ENCODE measurements around the gene TRAPPC2.

GRCh38 chrX:13774696-13775095, 40.3 kb upstream of the TRAPPC2 start:
- TF ChIP-seq EZH2 (optimal IDR thresholded peaks at IDR 0.05; ENCODE audit: low read depth, low read length) (no peak), CTCF (IDR thresholded peaks at IDR 0.05; ENCODE audit: low read length) (no peak), EZH2phosphoT487 (IDR thresholded peaks at IDR 0.05; ENCODE audit: low read length) (no peak)
